ENCODE results near the gene PRRC2B.

PRRC2B gene

GRCh38 chr9:131407717-131408195 is 13.9 kb downstream of the PRRC2B start:
- H3K4me3 ChIP-seq (ENCODE audit: low read depth, low read length) = no peak overlapping the region
- TF ChIP-seq, protein P1, sequence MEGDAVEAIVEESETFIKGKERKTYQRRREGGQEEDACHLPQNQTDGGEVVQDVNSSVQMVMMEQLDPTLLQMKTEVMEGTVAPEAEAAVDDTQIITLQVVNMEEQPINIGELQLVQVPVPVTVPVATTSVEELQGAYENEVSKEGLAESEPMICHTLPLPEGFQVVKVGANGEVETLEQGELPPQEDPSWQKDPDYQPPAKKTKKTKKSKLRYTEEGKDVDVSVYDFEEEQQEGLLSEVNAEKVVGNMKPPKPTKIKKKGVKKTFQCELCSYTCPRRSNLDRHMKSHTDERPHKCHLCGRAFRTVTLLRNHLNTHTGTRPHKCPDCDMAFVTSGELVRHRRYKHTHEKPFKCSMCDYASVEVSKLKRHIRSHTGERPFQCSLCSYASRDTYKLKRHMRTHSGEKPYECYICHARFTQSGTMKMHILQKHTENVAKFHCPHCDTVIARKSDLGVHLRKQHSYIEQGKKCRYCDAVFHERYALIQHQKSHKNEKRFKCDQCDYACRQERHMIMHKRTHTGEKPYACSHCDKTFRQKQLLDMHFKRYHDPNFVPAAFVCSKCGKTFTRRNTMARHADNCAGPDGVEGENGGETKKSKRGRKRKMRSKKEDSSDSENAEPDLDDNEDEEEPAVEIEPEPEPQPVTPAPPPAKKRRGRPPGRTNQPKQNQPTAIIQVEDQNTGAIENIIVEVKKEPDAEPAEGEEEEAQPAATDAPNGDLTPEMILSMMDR (IDR thresholded peaks at IDR 0.05; ENCODE audit: low read depth, low read length) = peak; percentile 47
- in situ Hi-C loops (cut with HindIII; ENCODE audit: low sequenced_read_pairs) = no loop called here
- peak; percentile 60 for DNase-seq (ENCODE audit: low read depth, low spot score)

- H3K4me3 ChIP-seq (ENCODE audit: low read depth, low read length) = no peak overlapping the region
- in situ Hi-C loops (cut with HindIII; ENCODE audit: low sequenced_read_pairs) = no loop called here
- TF ChIP-seq, protein P1 (IDR thresholded peaks at IDR 0.05; ENCODE audit: low read depth, low read length) = no peak
- no peak for DNase-seq (ENCODE audit: low read depth, low spot score)
Measured at GRCh38 chr9:131409458-131409992, 15.6 kb downstream of the PRRC2B start.

GRCh38 chr9:131410044-131410491 is 16.2 kb downstream of the PRRC2B start:
- peak; percentile 46 for DNase-seq (ENCODE audit: low read depth, low spot score)
- no peak overlapping the region for H3K4me3 ChIP-seq (ENCODE audit: low read depth, low read length)
- in situ Hi-C loops (cut with HindIII; ENCODE audit: low sequenced_read_pairs) = no loop called here
- TF ChIP-seq, protein P1 (IDR thresholded peaks at IDR 0.05; ENCODE audit: low read depth, low read length) = no peak

- in situ Hi-C loops (cut with HindIII; ENCODE audit: low sequenced_read_pairs) = no loop called here
- no peak for DNase-seq (ENCODE audit: low read depth, low spot score)
- H3K4me3 ChIP-seq (ENCODE audit: low read depth, low read length) = no peak overlapping the region
- TF ChIP-seq, protein P1 (IDR thresholded peaks at IDR 0.05; ENCODE audit: low read depth, low read length) = no peak
Measured at GRCh38 chr9:131411719-131412681, 18.1 kb downstream of the PRRC2B start.

GRCh38 chr9:131416509-131416908 is 22.6 kb downstream of the PRRC2B start:
- no peak for DNase-seq (ENCODE audit: low read depth, low spot score)
- no peak overlapping the region for H3K4me3 ChIP-seq (ENCODE audit: low read depth, low read length)
- in situ Hi-C loops (cut with HindIII; ENCODE audit: low sequenced_read_pairs) = no loop called here
- TF ChIP-seq, protein P1 (IDR thresholded peaks at IDR 0.05; ENCODE audit: low read depth, low read length) = no peak

DNA sequence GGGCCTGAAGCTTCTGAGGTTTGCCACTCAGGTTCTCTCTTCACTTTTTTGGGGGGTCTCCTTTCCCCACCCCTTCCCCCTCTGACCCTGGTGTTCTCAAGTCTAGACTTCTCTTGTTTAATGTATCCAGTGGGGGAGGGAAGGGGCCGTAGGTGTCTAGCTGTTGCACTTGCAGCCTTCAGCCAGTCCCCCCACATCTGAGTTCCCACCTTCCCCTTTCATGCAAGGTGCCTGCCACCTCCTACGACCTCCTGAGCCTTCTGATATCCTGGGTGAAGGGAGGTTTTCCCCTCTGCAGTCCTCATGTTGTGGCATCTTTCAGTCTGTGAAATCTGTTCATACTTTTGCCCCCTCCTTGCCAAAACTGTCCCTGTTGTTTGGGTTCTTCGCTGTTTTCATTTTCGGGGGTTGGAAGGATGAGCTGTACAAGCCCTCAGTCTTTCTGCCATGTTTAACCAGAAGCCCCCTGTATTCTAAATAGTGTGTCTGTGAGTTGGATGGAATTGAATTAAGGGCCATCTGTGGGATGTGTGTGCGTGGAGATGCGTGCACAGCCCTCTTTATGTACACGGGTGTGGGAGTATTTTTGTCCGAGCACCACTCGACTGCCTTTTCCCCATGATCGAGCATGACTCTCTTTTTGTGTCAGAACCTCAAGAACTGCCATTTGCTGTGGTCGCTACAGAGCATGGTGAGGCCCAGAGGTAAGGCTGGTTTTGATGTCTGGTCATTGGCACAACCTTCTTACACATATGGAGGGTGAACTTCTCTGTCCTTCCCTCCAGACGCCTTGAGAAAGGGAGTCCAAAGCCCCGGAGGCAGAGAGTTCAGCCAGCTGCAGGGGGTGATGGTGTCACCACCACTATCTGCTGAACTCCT is 23.6 kb downstream of the PRRC2B start:
- in situ Hi-C loops (cut with HindIII; ENCODE audit: low sequenced_read_pairs) = no loop called here
- TF ChIP-seq, protein P1 (IDR thresholded peaks at IDR 0.05; ENCODE audit: low read depth, low read length) = no peak
- DNase-seq (ENCODE audit: low read depth, low spot score) = no peak
- H3K4me3 ChIP-seq (ENCODE audit: low read depth, low read length) = no peak overlapping the region

Data from astrocyte of the spinal cord (primary cell).